Neural progenitor cell (in vitro differentiated cells): ENCODE results near the gene MELTF. TPM values are rescaled to one million over a fixed set of nuclear protein-coding genes. Genes with fewer than 3 reads are reported as not detected.

Experiments used
- DNase-seq: peaks from one replicate; pipeline ENCODE4 v3.0.0-alpha.2; 2016; ENCODE audit warnings: low spot score
- H2AFZ ChIP-seq: fragments of 200-600 bp; sonication (generic); replicated peaks from 2 replicates; pipeline ENCODE4 v1.6.1; 2016; ENCODE audit warnings: antibody characterized with exemption
- H3F3A ChIP-seq: fragments of 200-600 bp; sonication (generic); 2 replicates; pipeline ENCODE4 v1.6.1; 2016; ENCODE audit warnings: antibody characterized with exemption, low read depth
- H3K27ac ChIP-seq: fragments of 200-600 bp; sonication (generic); 2 replicates; pipeline ENCODE4 v1.5.1; 2016; ENCODE audit warnings: mild to moderate bottlenecking
- H3K27me3 ChIP-seq: fragments of 200-600 bp; sonication (generic); 2 replicates; pipeline ENCODE4 v1.6.1; 2016; ENCODE audit warnings: mild to moderate bottlenecking, moderate library complexity
- H3K36me3 ChIP-seq: fragments of 200-600 bp; sonication (generic); 2 replicates; pipeline ENCODE4 v1.5.1; 2016
- H3K4me1 ChIP-seq: fragments of 200-600 bp; sonication (generic); 2 replicates; pipeline ENCODE4 v1.6.1; 2016; ENCODE audit warnings: mixed run types
- H3K4me2 ChIP-seq: fragments of 200-600 bp; sonication (generic); 2 replicates; pipeline ENCODE4 v1.6.1; 2016
- H3K4me3 ChIP-seq: fragments of 200-600 bp; sonication (generic); 2 replicates; pipeline ENCODE4 v1.5.1; 2016
- H3K79me2 ChIP-seq: fragments of 200-600 bp; sonication (generic); 2 replicates; pipeline ENCODE4 v1.6.1; 2016; ENCODE audit warnings: low read depth
- H3K9ac ChIP-seq: fragments of 200-600 bp; sonication (generic); 2 replicates; pipeline ENCODE4 v1.6.1; 2016
- H3K9me3 ChIP-seq: fragments of 200-600 bp; sonication (generic); 2 replicates; pipeline ENCODE4 v1.5.1; 2016; ENCODE audit warnings: low read depth
- H4K20me1 ChIP-seq: fragments of 200-600 bp; sonication (generic); 2 replicates; pipeline ENCODE4 v1.6.1; 2016; ENCODE audit warnings: low read depth
- H3K27ac Mint-ChIP-seq: 3 replicates; pipeline ENCODE4 v1.8.0; 2021; ENCODE audit warnings: mixed read lengths
- H3K27me3 Mint-ChIP-seq: 2 replicates; pipeline ENCODE4 v1.8.0; 2022; ENCODE audit warnings: low read depth, mild to moderate bottlenecking, inconsistent platforms, moderate library complexity, mixed read lengths; ENCODE audit not compliant: insufficient read depth
- H3K36me3 Mint-ChIP-seq: 3 replicates; pipeline ENCODE4 v1.8.0; 2021; ENCODE audit warnings: mixed read lengths
- H3K4me1 Mint-ChIP-seq: 3 replicates; pipeline ENCODE4 v1.8.0; 2021; ENCODE audit warnings: mixed read lengths
- H3K4me3 Mint-ChIP-seq: 3 replicates; pipeline ENCODE4 v1.8.0; 2021; ENCODE audit warnings: mild to moderate bottlenecking, moderate library complexity, mixed read lengths
- H3K9me3 Mint-ChIP-seq: 3 replicates; pipeline ENCODE4 v1.8.0; 2020; ENCODE audit warnings: mixed read lengths
- EZH2 ChIP-seq: fragments of 200-600 bp; sonication (generic); IDR thresholded peaks from 2 replicates; pipeline ENCODE4 v1.6.1; 2017; ENCODE audit warnings: antibody characterized with exemption, mild to moderate bottlenecking, moderate library complexity
- EZH2phosphoT487 ChIP-seq: fragments of 200-600 bp; sonication (generic); IDR thresholded peaks from 2 replicates; pipeline ENCODE4 v1.6.1; 2017; ENCODE audit warnings: antibody characterized with exemption
- total RNA-seq: library from RNA; depleted of rRNA; stranded (reverse); fragments of >200 nt; gene quantifications from 2 replicates; pipeline ENCODE4 v1.2.3, GENCODE V29; 2015; ENCODE audit warnings: low replicate concordance
- TF ChIP-seq, protein P1 (sequence below): fragments of 200-600 bp; sonication (generic); IDR thresholded peaks from 2 replicates; pipeline ENCODE4 v1.5.1; 2017; ENCODE audit warnings: antibody characterized with exemption, mild to moderate bottlenecking

Gene MELTF
- total RNA-seq, 1 donor from 2014 or later, result 0.28 TPM

DNA sequence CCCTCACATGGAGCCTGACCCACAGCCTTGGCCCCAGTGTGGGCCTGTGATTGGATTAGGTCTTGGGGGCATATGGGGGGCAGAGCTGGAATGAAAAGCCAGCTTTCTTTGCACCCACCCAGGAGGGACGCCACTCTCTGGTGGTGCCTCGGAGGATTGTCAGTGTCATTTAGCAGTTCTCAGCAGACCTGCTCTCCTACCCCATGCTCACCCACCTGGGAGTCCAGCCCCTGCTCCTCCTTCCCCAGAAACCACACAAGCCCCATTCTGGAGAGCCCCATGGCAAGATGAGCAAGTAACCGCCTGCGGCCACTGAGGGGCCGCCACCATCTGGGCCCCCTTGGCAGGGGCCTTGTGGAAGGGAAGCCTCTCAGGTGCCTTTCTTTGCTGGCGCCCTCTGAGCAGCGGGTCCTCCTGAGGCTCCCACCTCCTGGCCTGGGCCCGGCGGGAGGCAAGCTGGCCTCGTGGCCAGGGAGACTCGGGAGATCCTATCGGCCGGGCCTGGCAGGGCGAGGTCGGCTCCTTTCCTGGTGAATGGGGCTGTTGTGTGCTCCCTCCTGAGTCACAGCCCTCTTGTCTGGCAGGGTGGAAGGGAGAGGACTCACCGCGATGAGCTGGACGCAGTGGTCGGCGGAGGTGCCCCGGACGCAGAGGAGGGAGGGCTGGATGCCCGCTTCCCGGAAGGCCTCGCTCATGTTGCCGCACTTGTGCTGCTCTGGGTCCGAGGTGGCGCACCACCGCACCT is 2.3 kb downstream of the MELTF start:
- H3K27me3 ChIP-seq, result peaks cover 29% of the 10 kb centered on the region

GRCh38 chr3:197026481-197026866 is 3.1 kb downstream of the MELTF start:
- H3K27ac ChIP-seq, result no peak overlapping the region
- no peak overlapping the region for H3K4me3 ChIP-seq
- no peak overlapping the region for H3K27ac Mint-ChIP-seq
- H3K9me3 ChIP-seq, result no peaks in the 10 kb centered on the region
- DNase-seq, result no peak
- H3K4me3 Mint-ChIP-seq, result peak overlapping the region; percentile 9
- H3K4me2 ChIP-seq, result no peak overlapping the region
- H3K36me3 ChIP-seq, result no peaks in the 10 kb centered on the region
- H2AFZ ChIP-seq, result no peak overlapping the region
- no peaks in the 10 kb centered on the region for H3K9me3 Mint-ChIP-seq
- peaks cover 29% of the 10 kb centered on the region for H3K27me3 ChIP-seq
- peaks cover 8% of the 10 kb centered on the region for H3K4me1 ChIP-seq
- peaks cover 19% of the 10 kb centered on the region for H3K27me3 Mint-ChIP-seq
- no peak for TF ChIP-seq EZH2phosphoT487
- TF ChIP-seq EZH2, result no peak
- TF ChIP-seq, protein P1, sequence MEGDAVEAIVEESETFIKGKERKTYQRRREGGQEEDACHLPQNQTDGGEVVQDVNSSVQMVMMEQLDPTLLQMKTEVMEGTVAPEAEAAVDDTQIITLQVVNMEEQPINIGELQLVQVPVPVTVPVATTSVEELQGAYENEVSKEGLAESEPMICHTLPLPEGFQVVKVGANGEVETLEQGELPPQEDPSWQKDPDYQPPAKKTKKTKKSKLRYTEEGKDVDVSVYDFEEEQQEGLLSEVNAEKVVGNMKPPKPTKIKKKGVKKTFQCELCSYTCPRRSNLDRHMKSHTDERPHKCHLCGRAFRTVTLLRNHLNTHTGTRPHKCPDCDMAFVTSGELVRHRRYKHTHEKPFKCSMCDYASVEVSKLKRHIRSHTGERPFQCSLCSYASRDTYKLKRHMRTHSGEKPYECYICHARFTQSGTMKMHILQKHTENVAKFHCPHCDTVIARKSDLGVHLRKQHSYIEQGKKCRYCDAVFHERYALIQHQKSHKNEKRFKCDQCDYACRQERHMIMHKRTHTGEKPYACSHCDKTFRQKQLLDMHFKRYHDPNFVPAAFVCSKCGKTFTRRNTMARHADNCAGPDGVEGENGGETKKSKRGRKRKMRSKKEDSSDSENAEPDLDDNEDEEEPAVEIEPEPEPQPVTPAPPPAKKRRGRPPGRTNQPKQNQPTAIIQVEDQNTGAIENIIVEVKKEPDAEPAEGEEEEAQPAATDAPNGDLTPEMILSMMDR, result no peak
- H3K9ac ChIP-seq, result no peak overlapping the region
- H3F3A ChIP-seq, result peaks cover 5% of the 10 kb centered on the region
- H3K79me2 ChIP-seq, result no peaks in the 10 kb centered on the region
- no peaks in the 10 kb centered on the region for H3K36me3 Mint-ChIP-seq
- peaks cover 40% of the 10 kb centered on the region for H3K4me1 Mint-ChIP-seq
- no peaks in the 10 kb centered on the region for H4K20me1 ChIP-seq

More for the DNA sequence above, 2.3 kb downstream of the MELTF start:
- TF ChIP-seq EZH2phosphoT487 (no peak), EZH2 (no peak)
- TF ChIP-seq, protein P1, result no peak
- H3K27ac ChIP-seq, result no peak overlapping the region
- H3K4me2 ChIP-seq, result no peak overlapping the region
- H3K27ac Mint-ChIP-seq, result no peak overlapping the region
- no peaks in the 10 kb centered on the region for H3K36me3 ChIP-seq
- no peak overlapping the region for H3K4me3 ChIP-seq
- no peak for DNase-seq
- no peaks in the 10 kb centered on the region for H3K9me3 ChIP-seq
- H3K79me2 ChIP-seq, result no peaks in the 10 kb centered on the region
- no peak overlapping the region for H2AFZ ChIP-seq
- no peaks in the 10 kb centered on the region for H3K9me3 Mint-ChIP-seq
- H3F3A ChIP-seq, result peaks cover 5% of the 10 kb centered on the region
- no peak overlapping the region for H3K4me3 Mint-ChIP-seq
- no peaks in the 10 kb centered on the region for H4K20me1 ChIP-seq
- H3K4me1 Mint-ChIP-seq, result peaks cover 31% of the 10 kb centered on the region
- H3K27me3 Mint-ChIP-seq, result peaks cover 24% of the 10 kb centered on the region
- no peak overlapping the region for H3K9ac ChIP-seq
- H3K4me1 ChIP-seq, result peaks cover 7% of the 10 kb centered on the region
- no peaks in the 10 kb centered on the region for H3K36me3 Mint-ChIP-seq

GRCh38 chr3:197025736-197026480 is 3.7 kb downstream of the MELTF start:
- Mint-ChIP-seq H3K36me3 (no peaks in the 10 kb centered on the region), H3K9me3 (no peaks in the 10 kb centered on the region), H3K27ac (peak overlapping the region; percentile 11), H3K4me3 (peak overlapping the region; percentile 20), H3K27me3 (peaks cover 16% of the 10 kb centered on the region), H3K4me1 (peaks cover 40% of the 10 kb centered on the region)
- no peak for DNase-seq
- no peak overlapping the region for H2AFZ ChIP-seq
- H3K9me3 ChIP-seq, result no peaks in the 10 kb centered on the region
- no peak overlapping the region for H3K4me2 ChIP-seq
- H3K79me2 ChIP-seq, result no peaks in the 10 kb centered on the region
- peaks cover 5% of the 10 kb centered on the region for H3F3A ChIP-seq
- no peak overlapping the region for H3K4me3 ChIP-seq
- H3K27ac ChIP-seq, result no peak overlapping the region
- no peak overlapping the region for H3K9ac ChIP-seq
- H3K27me3 ChIP-seq, result peaks cover 29% of the 10 kb centered on the region
- no peaks in the 10 kb centered on the region for H4K20me1 ChIP-seq
- peaks cover 14% of the 10 kb centered on the region for H3K4me1 ChIP-seq
- TF ChIP-seq EZH2 (no peak), EZH2phosphoT487 (no peak)
- TF ChIP-seq, protein P1, result no peak
- no peaks in the 10 kb centered on the region for H3K36me3 ChIP-seq
